T-cell (primary cell): ENCODE measurements around the gene RTP2. TPM values are rescaled to one million over a fixed set of nuclear protein-coding genes. Genes with fewer than 3 reads are reported as not detected.

ENCODE experiments used
- ATAC-seq, 4 experiments: fragments of 200-7000 bp in 3 of 4; fragments of 150-1000 bp in 1 of 4; cut with Tn5 transposase; replicated peaks in 1 of 4; 1 replicate in 3 of 4; 2 replicates in 1 of 4; pipeline ENCODE4 v1.10.0; 2021; ENCODE audit warnings: moderate library complexity in 3 of 4, mild to moderate bottlenecking in 2 of 4, moderate number of reproducible peaks in 1 of 4
- CTCF ChIA-PET, 2 donors: fragments of 300-600 bp; sonication (Branson Sonifier 250); formaldehyde crosslinking; loops; one replicate each; lab custom pipeline; 2022; ENCODE audit warnings: antibody characterized with exemption in 2 of 2; lab: Charles Lee
- POLR2A ChIA-PET, 2 donors: fragments of 300-600 bp; sonication (Branson Sonifier 250); formaldehyde crosslinking; loops; one replicate each; lab custom pipeline; 2022; ENCODE audit warnings: antibody characterized with exemption in 2 of 2; lab: Charles Lee
- DNase-seq, 35 experiments: peaks; one replicate each; pipeline versions ENCODE4 v3.0.0 to v3.0.0-alpha.2; 2013 to 2023
- H3K27ac ChIP-seq: one replicate; pipeline ENCODE4 v1.5.1; 2013; ENCODE audit warnings: low read length
- H3K27me3 ChIP-seq, 2 experiments: replicated peaks in 1 of 2; 1 replicate in 1 of 2; 2 replicates in 1 of 2; pipeline versions ENCODE4 v1.6.1 to v1.7.0; 2013; ENCODE audit warnings: low read length in 1 of 2, mixed read lengths in 1 of 2; ENCODE audit not compliant: control insufficient read depth in 2 of 2, insufficient read depth in 2 of 2; ENCODE audit errors: extremely low read depth in 1 of 2
- H3K36me3 ChIP-seq, 2 donors: 1 replicate in 1 of 2; 2 replicates in 1 of 2; pipeline versions ENCODE4 v1.6.1 to v1.7.0; 2013; ENCODE audit warnings: low read length in 1 of 2; ENCODE audit not compliant: control insufficient read depth in 2 of 2, insufficient read depth in 1 of 2; ENCODE audit errors: extremely low read depth in 1 of 2
- H3K4me1 ChIP-seq, 2 experiments: 1 replicate in 1 of 2; 2 replicates in 1 of 2; pipeline versions ENCODE4 v1.6.1 to v1.7.0; 2013; ENCODE audit warnings: low read length in 2 of 2, mixed read lengths in 1 of 2; ENCODE audit not compliant: insufficient read depth in 2 of 2, control insufficient read depth in 1 of 2; ENCODE audit errors: extremely low read depth in 1 of 2
- H3K4me3 ChIP-seq, 2 donors: 1 replicate in 1 of 2; 2 replicates in 1 of 2; pipeline versions ENCODE4 v1.5.1 to v1.7.0; 2013; ENCODE audit warnings: mild to moderate bottlenecking in 2 of 2, low read length in 1 of 2, moderate library complexity in 1 of 2; ENCODE audit not compliant: control insufficient read depth in 1 of 2; ENCODE audit errors: extremely low read depth in 1 of 2
- H3K9me3 ChIP-seq: 2 replicates; pipeline ENCODE4 v1.7.0; 2013
- H3K27ac Mint-ChIP-seq, 2 donors: one replicate each; pipeline ENCODE4 v1.8.0; 2020 to 2021; ENCODE audit warnings: mild to moderate bottlenecking in 2 of 2, mixed read lengths in 2 of 2
- H3K27me3 Mint-ChIP-seq, 2 donors: one replicate each; pipeline ENCODE4 v1.8.0; 2021 to 2022; ENCODE audit warnings: mixed read lengths in 2 of 2
- H3K36me3 Mint-ChIP-seq: one replicate; pipeline ENCODE4 v1.8.0; 2021; ENCODE audit warnings: mixed read lengths
- H3K4me1 Mint-ChIP-seq, 3 donors: one replicate each; pipeline ENCODE4 v1.8.0; 2020 to 2022; ENCODE audit warnings: mixed read lengths in 3 of 3, mild to moderate bottlenecking in 1 of 3
- H3K4me3 Mint-ChIP-seq, 3 donors: one replicate each; pipeline ENCODE4 v1.8.0; 2020 to 2022; ENCODE audit warnings: mild to moderate bottlenecking in 3 of 3, mixed read lengths in 3 of 3, moderate library complexity in 3 of 3
- H3K9me3 Mint-ChIP-seq, 3 donors: one replicate each; pipeline ENCODE4 v1.8.0; 2020 to 2022; ENCODE audit warnings: mixed read lengths in 3 of 3
- WGBS: methylation state at CpG from one replicate; pipeline ENCODE4 v1.1.5; 2013; ENCODE audit warnings: missing lambda C conversion rate; ENCODE audit not compliant: insufficient coverage; 5-methylcytosine and 5-hydroxymethylcytosine counted together
- total RNA-seq, 35 experiments: library from RNA in 6 of 35; stranded (reverse) in 6 of 35; fragments of 120-200 nt in 1 of 35; gene quantifications; one replicate each; pipeline versions ENCODE4 v1.2.1 to v1.2.4 and lab custom pipeline; 2013 to 2026

The RTP2 gene
- total RNA-seq, 5 donors from 2014 or later (not counting 1 experiment from before 2014, with no cell fraction given) = not detected

DNA sequence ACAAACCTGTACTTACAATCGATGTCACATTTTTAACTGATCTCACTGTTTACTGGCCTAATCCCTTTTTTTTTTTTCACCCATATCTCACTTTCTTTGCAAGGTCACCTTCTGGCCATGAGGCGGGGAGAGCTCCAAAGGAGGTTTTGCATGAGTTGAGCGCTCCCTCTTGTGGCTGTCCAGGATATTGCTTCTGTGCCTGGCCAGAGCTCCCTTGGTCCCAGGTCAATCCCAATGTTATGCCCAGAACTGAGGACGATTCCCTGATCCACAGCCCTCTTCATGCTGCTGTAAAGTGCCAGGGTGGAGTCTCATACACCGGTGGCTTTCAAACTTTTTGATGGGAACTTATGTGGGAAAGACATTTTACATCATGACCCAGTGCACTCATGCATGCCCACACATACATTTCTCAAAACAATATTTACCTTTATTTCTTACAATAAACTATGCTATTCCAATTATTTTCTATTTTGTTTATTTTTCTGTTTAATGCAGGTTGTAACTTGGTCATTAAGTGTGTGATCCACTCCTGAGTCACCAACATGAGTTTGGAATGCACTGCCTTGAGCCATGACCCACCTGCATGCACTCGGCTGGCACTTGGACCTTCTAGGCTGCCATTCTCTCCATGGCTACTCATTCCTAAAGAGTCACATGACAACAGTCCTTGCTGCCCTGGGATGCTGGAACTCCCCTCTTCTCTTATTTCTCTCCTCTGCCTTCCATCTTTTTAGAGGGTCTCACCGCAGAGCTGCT, 22.5 kb downstream of the RTP2 start:
- ATAC-seq (peak; percentile 42 to 57 (median 53)), DNase-seq (peak in 34 of 35 experiments; percentile 6 to 75 (median 48))
- ChIA-PET POLR2A (interaction anchor here in 1 of 2 donors (0.6 kb wide), 1 partner anchor 225 kb away, joined by 3 read pairs; no protein-coding TSS in a partner anchor), CTCF (interaction anchor here (0.5 to 7.9 kb wide), 38 partner anchors 9 to 1889 kb away, joined by 3 to 198 read pairs (median 5); partner anchors contain the start of gene RTP4 (in 1 of the 2))
- Mint-ChIP-seq H3K36me3 (no peaks in the 10 kb centered on the region), H3K27ac (no peak overlapping the region), H3K9me3 (no peaks in the 10 kb centered on the region), H3K4me3 (no peak overlapping the region), H3K4me1 (peaks cover 0 to 2% (median 0%) of the 10 kb centered on the region in 3 donors), H3K27me3 (peaks cover 41 to 44% of the 10 kb centered on the region in 2 donors)
- peaks cover 0 to 12% of the 10 kb centered on the region in 2 experiments for H3K27me3 ChIP-seq
- H3K27ac ChIP-seq = no peak overlapping the region
- H3K36me3 ChIP-seq = no peaks in the 10 kb centered on the region
- no peaks in the 10 kb centered on the region for H3K9me3 ChIP-seq
- no peak overlapping the region for H3K4me3 ChIP-seq
- 50% methylated on average over 2 of the region's 7 CpGs for WGBS
- H3K4me1 ChIP-seq = no peaks in the 10 kb centered on the region

DNA sequence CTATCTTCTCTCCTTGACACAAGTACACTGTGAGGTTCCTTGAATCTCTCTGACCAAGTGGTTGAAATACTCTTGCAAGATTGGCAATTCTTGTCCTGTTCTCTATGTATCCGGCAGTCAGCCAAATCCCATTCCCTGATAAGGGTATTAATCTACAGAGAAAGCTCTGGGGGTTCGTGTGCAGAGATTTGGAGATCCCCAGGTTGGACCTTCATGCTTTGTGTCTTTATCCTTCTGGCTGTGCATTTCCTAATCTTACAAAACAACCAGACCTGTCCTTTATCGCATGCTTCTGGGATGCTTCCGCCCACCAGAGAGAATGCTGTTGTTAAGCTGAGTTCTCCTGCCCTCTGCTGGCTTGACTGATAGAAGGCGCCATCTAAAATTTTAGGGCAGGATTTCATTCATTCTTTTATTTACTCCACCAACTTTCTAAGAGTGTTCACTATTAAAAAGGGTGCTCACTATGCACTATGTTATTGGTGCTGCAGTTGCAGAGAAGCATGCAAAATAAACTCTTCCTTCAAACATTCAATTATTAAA, 23.6 kb downstream of the RTP2 start:
- no peaks in the 10 kb centered on the region for H3K9me3 Mint-ChIP-seq
- no peak overlapping the region for H3K4me3 Mint-ChIP-seq
- Histone ChIP-seq H3K9me3 (no peaks in the 10 kb centered on the region), H3K36me3 (no peaks in the 10 kb centered on the region), H3K4me3 (no peak overlapping the region), H3K4me1 (no peaks in the 10 kb centered on the region), H3K27ac (no peak overlapping the region), H3K27me3 (peaks cover under 1 to 12% of the 10 kb centered on the region in 2 experiments)
- ATAC-seq (no peak), DNase-seq (peak in 19 of 35 experiments; percentile 2 to 39 (median 11))
- H3K27ac Mint-ChIP-seq = no peak overlapping the region
- H3K36me3 Mint-ChIP-seq = no peaks in the 10 kb centered on the region
- 47% methylated on average over 3 of the region's 5 CpGs for WGBS
- H3K27me3 Mint-ChIP-seq = peaks cover 48 to 51% of the 10 kb centered on the region in 2 donors
- ChIA-PET POLR2A (no interaction called here), CTCF (interaction anchor here (0.6 to 7.9 kb wide), 23 partner anchors 8 to 1825 kb away, joined by 3 to 198 read pairs (median 4); partner anchors contain the start of gene RTP4 (in 1 of the 2))
- H3K4me1 Mint-ChIP-seq = peaks cover 0 to 2% (median 0%) of the 10 kb centered on the region in 3 donors

GRCh38 chr3:187677604-187678003, 24.8 kb downstream of the RTP2 start:
- no peaks in the 10 kb centered on the region for H3K9me3 Mint-ChIP-seq
- DNase-seq (no peak), ATAC-seq (no peak)
- no peaks in the 10 kb centered on the region for H3K9me3 ChIP-seq
- no peaks in the 10 kb centered on the region for H3K4me1 ChIP-seq
- H3K4me3 Mint-ChIP-seq = no peak overlapping the region
- H3K27ac Mint-ChIP-seq = no peak overlapping the region
- H3K4me3 ChIP-seq = no peak overlapping the region
- H3K36me3 ChIP-seq = no peaks in the 10 kb centered on the region
- peaks cover 44 to 55% of the 10 kb centered on the region in 2 donors for H3K27me3 Mint-ChIP-seq
- POLR2A ChIA-PET = no interaction called here
- H3K27me3 ChIP-seq = peaks cover 2 to 15% of the 10 kb centered on the region in 2 experiments
- WGBS = 0% methylated on average over 1 of the region's 1 CpG
- no peaks in the 10 kb centered on the region for H3K36me3 Mint-ChIP-seq
- CTCF ChIA-PET = interaction anchor here (0.7 to 7.9 kb wide), 5 partner anchors 358 to 1365 kb away, joined by 3 to 198 read pairs (median 5); no protein-coding TSS in a partner anchor
- H3K4me1 Mint-ChIP-seq = peaks cover 0 to 2% (median 0%) of the 10 kb centered on the region in 3 donors
- H3K27ac ChIP-seq = no peak overlapping the region

- ChIA-PET POLR2A (no interaction called here), CTCF (no interaction called here)
- H3K4me1 ChIP-seq = no peaks in the 10 kb centered on the region
- H3K9me3 ChIP-seq = no peaks in the 10 kb centered on the region
- WGBS = 75% methylated on average over 2 of the region's 3 CpGs
- H3K27me3 Mint-ChIP-seq = peaks cover 57 to 67% of the 10 kb centered on the region in 2 donors
- H3K4me3 ChIP-seq = no peak overlapping the region
- no peak overlapping the region for H3K27ac ChIP-seq
- no peaks in the 10 kb centered on the region for H3K4me1 Mint-ChIP-seq
- H3K36me3 Mint-ChIP-seq = no peaks in the 10 kb centered on the region
- H3K36me3 ChIP-seq = no peaks in the 10 kb centered on the region
- peaks cover 8 to 16% of the 10 kb centered on the region in 2 experiments for H3K27me3 ChIP-seq
- no peak for ATAC-seq
- H3K27ac Mint-ChIP-seq = no peak overlapping the region
- no peak overlapping the region for H3K4me3 Mint-ChIP-seq
- H3K9me3 Mint-ChIP-seq = peaks cover 0 to 4% (median 0%) of the 10 kb centered on the region in 3 donors
- no peak for DNase-seq
These were observed 29.3 kb downstream of the RTP2 start for GRCh38 chr3:187673012-187673411.

DNA sequence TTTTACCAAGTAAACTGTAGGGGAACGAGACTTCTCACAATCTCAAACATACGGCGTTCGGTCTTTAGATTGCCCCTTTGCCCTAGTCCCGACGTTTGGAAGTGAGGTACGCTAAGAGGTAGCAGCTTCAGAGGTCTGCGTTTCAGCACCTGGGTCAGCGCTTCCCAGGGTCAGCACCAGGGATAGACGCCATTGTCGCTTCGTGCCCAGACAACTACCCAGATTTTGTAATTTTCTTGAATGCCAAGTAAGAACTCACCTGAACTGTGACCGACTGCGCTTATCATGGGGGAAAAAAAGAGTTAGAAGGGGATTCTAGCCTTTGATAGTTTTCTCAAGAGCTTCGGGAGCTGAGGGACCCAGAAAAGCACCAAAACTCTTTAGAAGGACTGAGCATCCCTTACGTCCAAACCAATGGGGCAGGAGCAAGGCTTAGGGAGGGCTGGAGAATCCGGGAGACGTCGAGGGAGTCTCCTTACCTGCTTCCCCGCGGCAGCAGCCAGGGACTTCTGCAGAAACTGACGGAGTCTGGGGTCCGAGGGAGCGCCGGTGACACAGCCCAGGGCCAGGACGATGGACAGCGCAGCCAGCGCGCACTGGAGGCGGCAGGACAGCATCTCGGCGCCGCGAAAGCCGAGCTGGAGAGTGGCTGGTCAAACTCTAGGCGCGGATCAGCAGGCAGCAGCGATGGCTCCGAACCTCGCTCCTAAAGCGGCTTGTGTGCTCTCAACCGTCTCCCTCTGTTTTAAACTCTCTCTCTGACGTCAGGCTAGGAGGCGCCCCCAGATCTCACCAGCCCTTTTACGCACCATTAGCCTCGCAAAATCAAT, 32.5 kb downstream of the RTP2 start, which contains the start of gene SST:
Gene SST, minus strand, starts transcription at position 720 of the 830 bp plus-strand sequence. Its CDS starts 103 bp downstream, at position 617.
- Mint-ChIP-seq H3K9me3 (peaks cover 0 to 4% (median 0%) of the 10 kb centered on the region in 3 donors), H3K36me3 (no peaks in the 10 kb centered on the region), H3K27me3 (peaks cover 59 to 62% of the 10 kb centered on the region in 2 donors), H3K4me1 (no peaks in the 10 kb centered on the region), H3K4me3 (no peak within 1 kb of the TSS), H3K27ac (no peak within 1 kb of the TSS)
- Histone ChIP-seq H3K4me1 (no peaks in the 10 kb centered on the region), H3K36me3 (no peaks in the 10 kb centered on the region), H3K27ac (no peak within 1 kb of the TSS), H3K9me3 (no peaks in the 10 kb centered on the region), H3K4me3 (no peak within 1 kb of the TSS), H3K27me3 (peaks cover 8 to 16% of the 10 kb centered on the region in 2 experiments)
- WGBS = 18% methylated on average over 39 of the region's 46 CpGs
- ChIA-PET POLR2A (no interaction called here), CTCF (interaction anchor here (0.7 to 0.9 kb wide), 2 partner anchors 342 to 350 kb away, joined by 3 to 4 read pairs; no protein-coding TSS in a partner anchor)
- DNase-seq = peak in 4 of 35 experiments; percentile 2 to 7 (median 4)
- ATAC-seq = no peak
